ENCODE measurements around the gene OVOL2.

- TF ChIP-seq CTCF (IDR thresholded peaks at IDR 0.05) (no peak), POLR2A (IDR thresholded peaks at IDR 0.05) (no peak)
Measured at GRCh38 chr20:17985388-17986018, 72.2 kb downstream of the OVOL2 start.
